ENCODE results near the gene PBX3.

PBX3 gene

GRCh38 chr9:125913551-125913950 is 166.4 kb downstream of the PBX3 start:
- H3K9me3 ChIP-seq (ENCODE audit: control insufficient read depth, insufficient read depth, low read length): no peaks in the 10 kb centered on the region
- H3K27me3 ChIP-seq (ENCODE audit: control insufficient read depth, low read length): no peaks in the 10 kb centered on the region
- no peaks in the 10 kb centered on the region for H3K4me1 ChIP-seq (ENCODE audit: control insufficient read depth, low read length)
- no peaks in the 10 kb centered on the region for H3K36me3 ChIP-seq (ENCODE audit: control insufficient read depth, low read length)
- H3K79me2 ChIP-seq (ENCODE audit: control insufficient read depth, low read length): no peaks in the 10 kb centered on the region
- no peaks in the 10 kb centered on the region; the same call in 1 of the 2 replicates for H3F3A ChIP-seq (ENCODE audit: control insufficient read depth, insufficient read depth)
- no peak overlapping the region for H3K27ac ChIP-seq (ENCODE audit: low read depth, low read length)
- no peak for TF ChIP-seq CTCF (IDR thresholded peaks at IDR 0.05; ENCODE audit: low read depth, low read length, poor library complexity, severe bottlenecking)
- no peak for TF ChIP-seq EZH2phosphoT487 (IDR thresholded peaks at IDR 0.05; ENCODE audit: borderline replicate concordance, low read length)
- H3K9me2 ChIP-seq (replicated peaks; ENCODE audit: control insufficient read depth, low read length): no peaks in the 10 kb centered on the region
- no peaks in the 10 kb centered on the region for H4K20me1 ChIP-seq (ENCODE audit: control insufficient read depth, insufficient read depth, low read depth, low read length)
- no peak overlapping the region for H3K4me3 ChIP-seq (ENCODE audit: low read length)
- no peak overlapping the region for H3K4me2 ChIP-seq (ENCODE audit: low read length)

DNA sequence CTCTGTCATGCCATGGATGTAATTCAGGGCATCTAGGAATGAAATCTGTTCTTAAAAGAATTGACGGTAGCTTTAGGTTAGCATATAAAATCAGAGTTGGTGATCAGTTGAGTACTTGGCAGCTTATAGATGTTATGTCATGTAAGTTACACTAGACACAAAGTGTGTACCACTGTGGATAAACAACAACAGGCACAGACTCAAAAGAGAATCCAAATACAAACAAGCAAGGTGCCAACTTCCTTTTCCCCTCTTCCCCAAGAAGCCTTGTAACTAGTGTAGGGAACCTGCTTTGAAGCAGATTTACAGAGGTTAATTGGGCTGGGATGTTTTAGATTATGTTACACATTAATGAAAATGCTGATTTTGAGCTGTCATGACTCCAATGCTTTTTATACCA is 167.2 kb downstream of the PBX3 start:
- Histone ChIP-seq H3K79me2 (ENCODE audit: control insufficient read depth, low read length) (no peaks in the 10 kb centered on the region), H3K36me3 (ENCODE audit: control insufficient read depth, low read length) (no peaks in the 10 kb centered on the region), H3K9me3 (ENCODE audit: control insufficient read depth, insufficient read depth, low read length) (no peaks in the 10 kb centered on the region), H3K4me3 (ENCODE audit: low read length) (no peak overlapping the region), H3K9me2 (replicated peaks; ENCODE audit: control insufficient read depth, low read length) (no peaks in the 10 kb centered on the region), H3F3A (ENCODE audit: control insufficient read depth, insufficient read depth) (no peaks in the 10 kb centered on the region; the same call in 1 of the 2 replicates), H3K4me1 (ENCODE audit: control insufficient read depth, low read length) (no peaks in the 10 kb centered on the region), H3K27ac (ENCODE audit: low read depth, low read length) (no peak overlapping the region), H3K4me2 (ENCODE audit: low read length) (no peak overlapping the region), H3K27me3 (ENCODE audit: control insufficient read depth, low read length) (no peaks in the 10 kb centered on the region), H4K20me1 (ENCODE audit: control insufficient read depth, insufficient read depth, low read depth, low read length) (no peaks in the 10 kb centered on the region)
- no peak for TF ChIP-seq EZH2phosphoT487 (IDR thresholded peaks at IDR 0.05; ENCODE audit: borderline replicate concordance, low read length)
- no peak for TF ChIP-seq CTCF (IDR thresholded peaks at IDR 0.05; ENCODE audit: low read depth, low read length, poor library complexity, severe bottlenecking)

DNA sequence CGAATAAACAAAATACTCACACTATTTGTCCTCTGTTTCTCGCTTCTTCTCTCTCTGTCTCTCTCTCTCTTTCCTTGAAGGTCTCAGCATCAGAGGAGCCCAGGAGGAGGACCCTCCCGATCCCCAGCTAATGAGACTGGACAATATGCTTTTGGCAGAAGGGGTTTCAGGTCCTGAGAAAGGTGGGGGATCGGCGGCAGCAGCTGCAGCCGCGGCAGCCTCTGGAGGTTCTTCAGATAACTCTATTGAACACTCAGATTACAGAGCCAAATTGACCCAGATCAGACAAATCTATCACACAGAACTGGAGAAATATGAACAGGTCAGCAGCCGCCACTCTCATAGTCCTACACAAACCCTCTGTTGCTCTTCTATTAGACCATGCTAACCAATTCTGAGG is 168.4 kb downstream of the PBX3 start:
- Histone ChIP-seq H3K36me3 (ENCODE audit: control insufficient read depth, low read length) (no peaks in the 10 kb centered on the region), H3K9me3 (ENCODE audit: control insufficient read depth, insufficient read depth, low read length) (no peaks in the 10 kb centered on the region), H3K27me3 (ENCODE audit: control insufficient read depth, low read length) (no peaks in the 10 kb centered on the region), H3K4me1 (ENCODE audit: control insufficient read depth, low read length) (no peaks in the 10 kb centered on the region), H3K9me2 (replicated peaks; ENCODE audit: control insufficient read depth, low read length) (no peaks in the 10 kb centered on the region), H4K20me1 (ENCODE audit: control insufficient read depth, insufficient read depth, low read depth, low read length) (no peaks in the 10 kb centered on the region), H3K79me2 (ENCODE audit: control insufficient read depth, low read length) (no peaks in the 10 kb centered on the region), H3F3A (ENCODE audit: control insufficient read depth, insufficient read depth) (no peaks in the 10 kb centered on the region; the same call in 1 of the 2 replicates), H3K27ac (ENCODE audit: low read depth, low read length) (no peak overlapping the region), H3K4me2 (ENCODE audit: low read length) (no peak overlapping the region), H3K4me3 (ENCODE audit: low read length) (no peak overlapping the region)
- no peak for TF ChIP-seq CTCF (IDR thresholded peaks at IDR 0.05; ENCODE audit: low read depth, low read length, poor library complexity, severe bottlenecking)
- TF ChIP-seq EZH2phosphoT487 (IDR thresholded peaks at IDR 0.05; ENCODE audit: borderline replicate concordance, low read length): no peak
